Measurements from ENCODE around the gene SNX19.
"Not testable (repeated sequence)": the region's sequence is repeated elsewhere in the genome, so short reads cannot be mapped to it uniquely, and the experiment has no call there.

SNX19 gene, protein sequence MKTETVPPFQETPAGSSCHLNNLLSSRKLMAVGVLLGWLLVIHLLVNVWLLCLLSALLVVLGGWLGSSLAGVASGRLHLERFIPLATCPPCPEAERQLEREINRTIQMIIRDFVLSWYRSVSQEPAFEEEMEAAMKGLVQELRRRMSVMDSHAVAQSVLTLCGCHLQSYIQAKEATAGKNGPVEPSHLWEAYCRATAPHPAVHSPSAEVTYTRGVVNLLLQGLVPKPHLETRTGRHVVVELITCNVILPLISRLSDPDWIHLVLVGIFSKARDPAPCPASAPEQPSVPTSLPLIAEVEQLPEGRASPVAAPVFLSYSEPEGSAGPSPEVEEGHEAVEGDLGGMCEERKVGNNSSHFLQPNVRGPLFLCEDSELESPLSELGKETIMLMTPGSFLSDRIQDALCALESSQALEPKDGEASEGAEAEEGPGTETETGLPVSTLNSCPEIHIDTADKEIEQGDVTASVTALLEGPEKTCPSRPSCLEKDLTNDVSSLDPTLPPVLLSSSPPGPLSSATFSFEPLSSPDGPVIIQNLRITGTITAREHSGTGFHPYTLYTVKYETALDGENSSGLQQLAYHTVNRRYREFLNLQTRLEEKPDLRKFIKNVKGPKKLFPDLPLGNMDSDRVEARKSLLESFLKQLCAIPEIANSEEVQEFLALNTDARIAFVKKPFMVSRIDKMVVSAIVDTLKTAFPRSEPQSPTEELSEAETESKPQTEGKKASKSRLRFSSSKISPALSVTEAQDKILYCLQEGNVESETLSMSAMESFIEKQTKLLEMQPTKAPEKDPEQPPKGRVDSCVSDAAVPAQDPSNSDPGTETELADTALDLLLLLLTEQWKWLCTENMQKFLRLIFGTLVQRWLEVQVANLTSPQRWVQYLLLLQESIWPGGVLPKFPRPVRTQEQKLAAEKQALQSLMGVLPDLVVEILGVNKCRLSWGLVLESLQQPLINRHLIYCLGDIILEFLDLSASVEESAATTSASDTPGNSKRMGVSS

GRCh38 chr11:130916238-130916855, at the start of gene SNX19:
Gene SNX19 (minus strand): TSS chr11:130916479. CDS start chr11:130915939, 540 bp downstream.
- DNase-seq (ENCODE audit: low read depth): peak; percentile 80

GRCh38 chr11:130964058-130964792, 47.9 kb upstream of the SNX19 start:
- no peak for DNase-seq (ENCODE audit: low read depth)

DNA sequence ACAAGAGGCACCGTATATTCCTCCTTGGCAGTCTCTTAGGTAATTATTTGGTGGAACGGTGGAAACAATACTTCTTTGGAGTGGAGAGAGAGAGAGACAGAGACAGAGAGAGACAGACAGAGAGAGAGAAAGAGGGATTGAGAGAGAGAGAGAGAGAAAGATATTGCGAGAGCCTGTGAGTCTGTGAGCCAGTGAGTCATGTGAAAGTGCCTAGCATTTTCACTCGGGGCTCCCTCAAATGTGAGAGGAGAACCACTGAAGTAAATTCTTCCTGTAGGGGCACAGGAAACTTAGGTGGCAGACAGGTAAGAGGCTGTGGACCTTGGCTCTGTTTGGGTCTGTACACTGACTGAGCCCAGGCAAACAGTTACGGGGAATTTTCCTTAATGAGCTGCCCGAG, 31.6 kb upstream of the SNX19 start:
- DNase-seq (ENCODE audit: low read depth): peak; percentile 3

- DNase-seq (ENCODE audit: low read depth): peak; percentile 3
Observed at GRCh38 chr11:130947481-130947880, 31.2 kb upstream of the SNX19 start.

DNA sequence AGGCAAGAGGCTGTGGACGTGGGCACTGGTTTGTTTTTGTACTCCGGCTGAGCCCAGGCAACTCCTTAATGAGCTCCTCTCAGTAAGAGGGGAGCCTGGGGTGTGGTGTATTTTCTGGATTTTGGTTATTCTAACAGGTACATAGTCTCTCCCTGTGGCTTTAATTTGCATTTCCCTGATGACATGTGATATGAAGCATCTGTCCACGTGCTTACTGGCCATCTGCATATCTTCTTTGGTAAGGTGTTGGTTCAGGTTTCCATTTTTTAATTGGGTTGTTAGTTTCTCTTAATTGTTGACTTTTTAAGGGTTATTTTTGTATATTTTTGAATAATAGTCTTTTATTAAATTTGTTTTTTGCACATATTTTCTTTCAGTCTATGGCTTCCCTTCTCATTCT, 30.8 kb upstream of the SNX19 start:
- DNase-seq (ENCODE audit: low read depth): no peak

GRCh38 chr11:130945896-130946295, 29.6 kb upstream of the SNX19 start:
- DNase-seq (ENCODE audit: low read depth): peak; percentile 86

- no peak for DNase-seq (ENCODE audit: low read depth)
Observed at GRCh38 chr11:130940706-130941105, 24.4 kb upstream of the SNX19 start.

- DNase-seq (ENCODE audit: low read depth): no peak
Observed at GRCh38 chr11:130937051-130937450, 20.8 kb upstream of the SNX19 start.

- no peak for DNase-seq (ENCODE audit: low read depth)
Observed at GRCh38 chr11:130932086-130932712, 15.9 kb upstream of the SNX19 start.

- no peak for DNase-seq (ENCODE audit: low read depth)
Observed at GRCh38 chr11:130924750-130925149, 8.5 kb upstream of the SNX19 start.

GRCh38 chr11:130920612-130921011, 4.3 kb upstream of the SNX19 start:
- not testable (repeated sequence) for DNase-seq (ENCODE audit: low read depth)

DNA sequence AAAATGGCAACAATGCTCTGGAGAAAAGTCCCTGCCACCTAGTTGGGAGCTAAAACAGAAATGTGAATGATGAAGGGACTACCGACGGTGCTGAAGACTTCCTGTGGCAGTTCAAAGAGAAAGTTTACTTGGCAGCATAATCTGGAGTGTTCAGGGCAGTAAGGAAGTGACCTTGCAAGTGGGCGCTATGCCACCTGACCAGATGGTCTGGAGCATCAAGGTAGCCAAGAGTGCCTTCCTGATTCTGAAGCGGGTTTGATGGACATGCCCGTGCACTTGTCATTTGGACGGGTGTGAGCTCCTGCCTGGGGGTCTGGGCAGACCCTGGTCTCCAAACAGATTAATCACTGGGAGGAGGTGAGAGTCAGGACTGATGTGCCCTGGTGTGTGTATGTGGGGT, 1.8 kb upstream of the SNX19 start:
- no peak for DNase-seq (ENCODE audit: low read depth)

DNA sequence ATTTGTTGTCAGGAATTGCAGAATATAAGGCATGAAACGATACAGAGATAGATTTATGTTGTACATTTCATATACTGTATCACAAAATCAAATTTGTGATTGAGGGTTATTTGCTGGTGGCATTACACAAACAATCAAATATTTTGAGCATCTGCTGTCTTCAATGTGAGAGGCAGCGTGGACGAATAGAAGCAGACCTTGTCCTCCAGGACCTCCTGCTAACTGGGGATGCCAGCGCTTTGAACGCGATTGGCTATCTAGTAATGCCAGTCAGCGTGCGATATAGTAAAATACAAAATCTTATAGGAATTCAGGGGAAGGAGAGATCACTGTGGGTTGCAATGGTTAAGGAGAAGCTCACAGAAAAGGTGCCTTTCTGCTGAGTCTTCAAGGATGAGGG, 631 bp upstream of the SNX19 start:
- DNase-seq (ENCODE audit: low read depth): no peak

GRCh38 chr11:130915603-130916237, 559 bp downstream of the SNX19 start:
- no peak for DNase-seq (ENCODE audit: low read depth)

GRCh38 chr11:130913268-130913667, 3.0 kb downstream of the SNX19 start:
- no peak for DNase-seq (ENCODE audit: low read depth)

DNA sequence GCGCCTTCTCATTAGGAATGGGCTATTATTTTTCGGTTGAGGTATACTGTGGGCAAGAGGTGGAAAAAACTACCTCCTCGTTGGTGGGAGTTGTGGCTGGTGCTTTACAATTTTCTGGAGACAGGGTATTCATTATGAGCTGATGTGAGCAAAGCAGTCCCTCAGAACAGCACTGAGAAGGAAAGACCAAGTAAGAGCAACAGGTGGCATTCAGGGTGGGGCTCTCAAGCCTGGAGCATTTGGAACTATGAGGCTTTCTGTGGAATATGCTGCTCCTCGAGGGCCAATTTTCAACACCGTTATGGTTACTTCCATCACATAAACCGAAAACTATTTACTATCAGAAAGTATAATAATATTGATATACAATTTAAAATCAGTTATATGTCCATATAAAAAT, 3.7 kb downstream of the SNX19 start:
- no peak for DNase-seq (ENCODE audit: low read depth)

GRCh38 chr11:130911306-130911705, 5.0 kb downstream of the SNX19 start:
- DNase-seq (ENCODE audit: low read depth): no peak

DNA sequence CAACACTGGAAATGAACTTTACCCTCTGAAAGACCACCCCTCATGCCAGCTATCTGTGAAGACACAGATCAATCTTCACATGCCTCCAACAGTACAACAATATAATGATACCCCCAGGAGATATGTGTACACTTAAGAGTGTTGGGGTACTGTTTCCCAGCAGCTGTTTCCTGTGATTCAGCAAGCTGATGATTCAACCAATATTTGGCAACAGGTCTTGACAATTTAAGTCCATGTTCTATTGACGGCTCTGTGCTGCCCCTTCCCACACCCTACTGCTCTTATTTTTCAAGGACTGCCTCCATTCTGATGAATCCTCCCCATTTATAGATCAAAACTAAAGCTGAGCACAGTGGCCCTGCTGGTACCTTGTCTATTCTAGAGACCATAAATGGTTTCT, 6.6 kb downstream of the SNX19 start:
- DNase-seq (ENCODE audit: low read depth): peak; percentile 30

- peak; percentile 52 for DNase-seq (ENCODE audit: low read depth)
Observed at GRCh38 chr11:130908770-130909625, 7.3 kb downstream of the SNX19 start.

DNA sequence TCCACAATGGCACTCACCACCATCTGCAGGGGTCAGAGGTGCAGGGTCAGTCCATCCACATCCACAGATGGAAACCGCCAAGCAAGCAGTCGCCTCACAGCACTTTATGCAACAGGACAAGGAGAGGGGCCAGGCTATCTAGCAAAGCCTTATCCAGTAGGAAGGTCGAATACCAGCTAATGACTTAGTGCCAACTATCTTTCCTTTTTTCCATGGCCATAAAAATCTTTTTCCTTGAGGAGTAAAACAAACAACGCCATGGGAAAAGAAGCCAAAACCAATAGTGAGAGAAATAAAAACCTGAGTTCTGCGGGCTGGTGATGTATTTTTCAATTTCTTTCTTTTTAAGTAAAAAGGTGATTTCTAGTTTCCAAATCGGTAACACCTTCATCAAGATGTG, 8.2 kb downstream of the SNX19 start:
- no peak for DNase-seq (ENCODE audit: low read depth)

Data from stromal cell of bone marrow (primary cell).